ENCODE results near the gene LRFN5. TPM values are rescaled to one million over a fixed set of nuclear protein-coding genes. Genes with fewer than 3 reads are reported as not detected.
"Not testable (repeated sequence)": the region's sequence is repeated elsewhere in the genome, so short reads cannot be mapped to it uniquely, and the experiment has no call there.

The LRFN5 gene
- total RNA-seq, 4 donors from 2014 or later, result 0.32 to 1.1 (median 0.49) TPM

GRCh38 chr14:41699486-41699885 lies 92.8 kb downstream of the LRFN5 start:
- H3K4me1 ChIP-seq, result no peaks in the 10 kb centered on the region
- no peaks in the 10 kb centered on the region for H3K27me3 ChIP-seq
- H3K27ac ChIP-seq, result no peak overlapping the region
- no peak for DNase-seq (ENCODE audit: low spot score in 2 of 2)
- no peak for TF ChIP-seq EP300 (IDR thresholded peaks at IDR 0.05)
- TF ChIP-seq CTCF (IDR thresholded peaks at IDR 0.05), result no peak
- H3K36me3 ChIP-seq, result no peaks in the 10 kb centered on the region
- no peak overlapping the region for H3K4me3 ChIP-seq
- no peaks in the 10 kb centered on the region for H3K9me3 ChIP-seq
- WGBS, result 50% methylated on average over 3 of the region's 3 CpGs

- H3K27ac ChIP-seq, result no peak overlapping the region
- DNase-seq (ENCODE audit: low spot score in 2 of 2), result no peak
- no peak overlapping the region for H3K4me3 ChIP-seq
- H3K4me1 ChIP-seq, result no peaks in the 10 kb centered on the region
- no peak for TF ChIP-seq CTCF (IDR thresholded peaks at IDR 0.05)
- TF ChIP-seq EP300 (IDR thresholded peaks at IDR 0.05), result no peak
- no peak for TF ChIP-seq POLR2AphosphoS5 (IDR thresholded peaks at IDR 0.05)
- TF ChIP-seq POLR2A (IDR thresholded peaks at IDR 0.05), result no peak
- no peaks in the 10 kb centered on the region for H3K36me3 ChIP-seq
- no peaks in the 10 kb centered on the region for H3K27me3 ChIP-seq
- WGBS, result 42% methylated on average over 5 of the region's 5 CpGs
- no peaks in the 10 kb centered on the region for H3K9me3 ChIP-seq
These were observed 111.9 kb downstream of the LRFN5 start for GRCh38 chr14:41718477-41719166.

- 89% methylated on average over 1 of the region's 1 CpG for WGBS
- no peak for TF ChIP-seq EP300 (IDR thresholded peaks at IDR 0.05)
- TF ChIP-seq POLR2A (IDR thresholded peaks at IDR 0.05), result no peak
- no peak for TF ChIP-seq POLR2AphosphoS5 (IDR thresholded peaks at IDR 0.05)
- TF ChIP-seq CTCF (IDR thresholded peaks at IDR 0.05), result no peak
These were observed 132.5 kb downstream of the LRFN5 start for GRCh38 chr14:41739203-41739602.

GRCh38 chr14:41743140-41743539 lies 136.5 kb downstream of the LRFN5 start:
- Histone ChIP-seq H3K9me3 (no peaks in the 10 kb centered on the region), H3K4me3 (no peak overlapping the region), H3K36me3 (no peaks in the 10 kb centered on the region), H3K27me3 (no peaks in the 10 kb centered on the region), H3K4me1 (no peaks in the 10 kb centered on the region), H3K27ac (no peak overlapping the region)
- TF ChIP-seq POLR2AphosphoS5 (IDR thresholded peaks at IDR 0.05), result no peak
- no peak for TF ChIP-seq CTCF (IDR thresholded peaks at IDR 0.05)
- 79% methylated on average over 2 of the region's 2 CpGs for WGBS
- no peak for DNase-seq (ENCODE audit: low spot score in 2 of 2)

More at GRCh38 chr14:41739203-41739602, 132.5 kb downstream of the LRFN5 start:
- no peaks in the 10 kb centered on the region for H3K4me1 ChIP-seq
- no peaks in the 10 kb centered on the region for H3K27me3 ChIP-seq
- no peaks in the 10 kb centered on the region for H3K36me3 ChIP-seq
- H3K4me3 ChIP-seq, result no peak overlapping the region
- peaks cover 5% of the 10 kb centered on the region for H3K9me3 ChIP-seq
- H3K27ac ChIP-seq, result no peak overlapping the region
- no peak for DNase-seq (ENCODE audit: low spot score in 2 of 2)

GRCh38 chr14:41749429-41749828 lies 142.8 kb downstream of the LRFN5 start:
- H3K27me3 ChIP-seq, result no peaks in the 10 kb centered on the region
- H3K36me3 ChIP-seq, result no peaks in the 10 kb centered on the region
- peak overlapping the region; percentile 38 for H3K4me3 ChIP-seq
- no peaks in the 10 kb centered on the region for H3K4me1 ChIP-seq
- WGBS, result 46% methylated on average over 5 of the region's 5 CpGs
- TF ChIP-seq CTCF (IDR thresholded peaks at IDR 0.05) (no peak), EP300 (IDR thresholded peaks at IDR 0.05) (no peak), POLR2A (IDR thresholded peaks at IDR 0.05) (no peak), POLR2AphosphoS5 (IDR thresholded peaks at IDR 0.05) (no peak)
- H3K27ac ChIP-seq, result no peak overlapping the region
- H3K9me3 ChIP-seq, result no peaks in the 10 kb centered on the region
- no peak for DNase-seq (ENCODE audit: low spot score in 2 of 2)

GRCh38 chr14:41750575-41750974 lies 143.9 kb downstream of the LRFN5 start:
- not testable (repeated sequence) for DNase-seq (ENCODE audit: low spot score in 2 of 2); H3K9me3 ChIP-seq; H3K36me3 ChIP-seq; H3K27me3 ChIP-seq; H3K4me3 ChIP-seq; H3K27ac ChIP-seq; H3K4me1 ChIP-seq
- WGBS, result 76% methylated on average over 4 of the region's 4 CpGs

Measured in suprapubic skin (tissue), 4 donors.